Mesothelial cell of epicardium (in vitro differentiated cells): ENCODE data around the gene BDH2. TPM values are rescaled to one million over a fixed set of nuclear protein-coding genes. Genes with fewer than 3 reads are reported as not detected.

Source experiments
- DNase-seq, 2 experiments: peaks; one replicate each; pipeline ENCODE4 v3.0.0; 2021; ENCODE audit warnings: low spot score in 2 of 2; ENCODE audit not compliant: unreplicated experiment in 2 of 2
- H3K27ac Mint-ChIP-seq: 2 replicates; pipeline ENCODE4 v1.8.0; 2021; ENCODE audit warnings: mixed read lengths
- H3K27me3 Mint-ChIP-seq: 2 replicates; pipeline ENCODE4 v1.8.0; 2021; ENCODE audit warnings: low read depth, mixed read lengths
- H3K36me3 Mint-ChIP-seq: 2 replicates; pipeline ENCODE4 v1.8.0; 2021; ENCODE audit warnings: mixed read lengths
- H3K4me1 Mint-ChIP-seq: 2 replicates; pipeline ENCODE4 v1.8.0; 2021; ENCODE audit warnings: mixed read lengths
- H3K4me3 Mint-ChIP-seq: 2 replicates; pipeline ENCODE4 v1.8.0; 2021; ENCODE audit warnings: mild to moderate bottlenecking, moderate library complexity, mixed read lengths
- H3K9me3 Mint-ChIP-seq: 2 replicates; pipeline ENCODE4 v1.8.0; 2021; ENCODE audit warnings: mixed read lengths
- CTCF ChIP-seq: fragments of 200-600 bp; sonication (generic); IDR thresholded peaks from one replicate; pipeline ENCODE4 v1.5.0; 2021; ENCODE audit warnings: antibody characterized with exemption; ENCODE audit not compliant: unreplicated experiment
- total RNA-seq: library from RNA; stranded (reverse); gene quantifications from 3 replicates; pipeline ENCODE4 v1.2.1, GENCODE V29; 2021

Gene BDH2
- total RNA-seq, result 102 to 105 TPM (median 103 TPM) in 3 replicates

DNA sequence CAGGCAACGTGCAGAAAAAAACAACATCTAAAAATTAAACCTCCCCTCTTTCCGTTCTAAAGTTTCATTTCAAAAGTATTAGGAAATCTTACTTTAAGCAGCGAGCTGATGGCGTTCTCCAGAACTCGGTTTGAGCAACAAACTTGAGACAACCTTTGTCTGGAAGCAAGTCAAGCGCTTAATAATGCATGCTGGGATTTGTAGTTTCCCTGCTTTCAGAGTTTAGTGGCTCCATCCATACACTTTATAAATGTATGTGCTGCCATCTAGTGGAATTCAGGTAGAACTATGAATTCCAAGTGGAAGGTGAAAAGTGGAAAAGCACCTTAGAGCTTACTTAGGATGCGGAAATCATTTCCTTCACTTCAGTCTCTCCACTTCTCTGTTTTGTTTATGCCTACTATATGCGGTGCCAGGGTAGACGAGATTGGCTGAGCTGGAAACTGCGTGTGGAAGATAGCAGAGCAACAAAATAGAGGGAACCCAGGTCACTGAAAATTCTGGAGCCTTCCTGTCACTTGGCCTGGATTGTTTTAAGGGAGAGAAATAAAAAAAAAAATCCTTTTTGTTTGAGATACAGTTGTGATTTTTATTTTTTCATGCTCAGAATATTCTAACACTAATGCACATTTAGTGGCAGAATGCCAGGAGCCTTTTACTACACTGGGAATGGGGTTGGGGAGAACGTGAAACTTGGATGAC lies at the start of gene BDH2:
BDH2 (minus strand) TSS at position 144 of the 702 bp plus-strand sequence. CDS start 3,580 bp downstream, outside the sequence.
- Mint-ChIP-seq H3K9me3 (no peaks in the 10 kb centered on the region), H3K4me1 (peaks cover 29% of the 10 kb centered on the region), H3K27me3 (no peaks in the 10 kb centered on the region), H3K4me3 (peak within 1 kb of the TSS; percentile 83), H3K27ac (peak within 1 kb of the TSS; percentile 90), H3K36me3 (peaks cover 4% of the 10 kb centered on the region)
- DNase-seq, result no peak
- TF ChIP-seq CTCF, result peak; percentile 91

DNA sequence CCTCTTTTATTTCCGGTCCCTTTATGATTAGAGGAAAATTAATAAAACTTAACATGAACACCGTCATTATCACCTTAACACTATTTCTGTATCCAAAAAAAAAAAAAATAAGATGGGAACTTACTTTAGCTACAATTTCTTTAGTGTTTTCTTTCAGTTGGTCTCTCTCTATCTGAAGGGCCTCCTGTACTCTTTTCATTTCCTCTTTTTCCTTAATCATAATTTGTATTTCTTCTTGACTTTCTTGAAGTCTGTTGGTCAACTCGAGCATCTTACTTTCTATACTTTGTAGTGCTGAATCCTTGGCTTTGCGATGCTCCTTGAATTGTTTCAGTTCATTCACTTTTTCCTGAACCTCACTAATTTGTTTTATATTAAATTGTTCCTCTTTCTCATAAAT lies 45.3 kb upstream of the BDH2 start:
- no peak for DNase-seq
- Mint-ChIP-seq H3K27me3 (no peaks in the 10 kb centered on the region), H3K9me3 (no peaks in the 10 kb centered on the region), H3K4me1 (no peaks in the 10 kb centered on the region), H3K27ac (no peak overlapping the region), H3K36me3 (peaks cover 47% of the 10 kb centered on the region), H3K4me3 (no peak overlapping the region)
- TF ChIP-seq CTCF, result no peak

DNA sequence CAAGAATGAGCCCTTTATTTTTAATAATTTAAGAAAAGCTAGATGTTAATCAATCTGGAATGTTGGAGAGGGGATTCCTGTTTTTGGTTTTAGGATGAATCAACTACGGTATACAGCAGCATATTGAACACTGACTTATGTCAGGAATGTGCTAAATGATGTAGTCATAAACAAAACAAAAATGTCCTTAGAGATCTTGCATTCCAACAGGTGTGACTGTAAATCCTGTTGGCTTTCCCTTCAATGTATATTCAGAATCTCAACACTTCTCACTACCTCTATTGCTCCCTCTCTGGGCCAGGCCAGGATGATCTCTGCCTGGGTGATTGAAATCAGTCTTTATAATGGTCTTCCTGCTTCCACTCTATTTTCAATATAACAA lies 37.8 kb upstream of the BDH2 start:
- Mint-ChIP-seq H3K4me3 (no peak overlapping the region), H3K27ac (no peak overlapping the region), H3K27me3 (no peaks in the 10 kb centered on the region), H3K4me1 (no peaks in the 10 kb centered on the region), H3K36me3 (peaks cover 15% of the 10 kb centered on the region), H3K9me3 (no peaks in the 10 kb centered on the region)
- no peak for DNase-seq
- TF ChIP-seq CTCF, result no peak

DNA sequence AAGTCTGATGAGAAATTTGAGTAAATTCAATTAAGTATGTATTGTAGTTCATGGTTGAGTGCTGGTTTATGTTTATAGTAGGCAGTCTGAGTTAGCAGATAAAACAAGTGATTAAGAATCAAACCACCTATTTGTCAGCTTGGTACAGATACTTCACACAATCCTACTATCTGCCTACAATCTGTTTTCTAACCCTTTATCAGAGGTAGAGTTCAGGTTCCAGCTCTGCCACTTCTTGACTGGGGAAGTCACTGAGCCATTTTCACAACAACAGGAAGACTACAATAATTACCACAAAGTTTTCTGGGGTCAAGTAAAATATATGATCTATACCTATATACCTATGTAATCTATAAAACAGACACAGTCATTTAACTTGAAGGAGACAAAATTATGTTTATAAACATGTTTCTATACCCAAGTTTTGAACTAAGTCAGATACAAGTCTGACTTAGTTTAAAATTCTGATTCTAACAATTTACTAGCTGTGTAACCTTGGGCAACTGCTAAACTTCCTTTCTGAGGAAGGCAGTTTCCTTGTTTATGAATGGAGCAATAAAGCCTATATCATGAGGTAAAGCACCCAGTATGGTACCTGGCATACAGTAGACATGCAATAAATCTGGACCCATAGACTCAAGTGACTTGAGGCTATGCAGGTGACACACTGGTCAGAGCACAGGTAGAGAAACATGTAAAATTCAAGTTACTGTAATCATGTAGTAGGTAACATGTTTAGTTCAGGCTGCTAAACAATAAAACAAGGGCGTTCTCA lies 37.2 kb upstream of the BDH2 start:
- no peaks in the 10 kb centered on the region for H3K9me3 Mint-ChIP-seq
- no peaks in the 10 kb centered on the region for H3K4me1 Mint-ChIP-seq
- no peak for TF ChIP-seq CTCF
- no peak overlapping the region for H3K4me3 Mint-ChIP-seq
- H3K27ac Mint-ChIP-seq, result no peak overlapping the region
- H3K36me3 Mint-ChIP-seq, result peaks cover 19% of the 10 kb centered on the region
- no peak for DNase-seq
- H3K27me3 Mint-ChIP-seq, result no peaks in the 10 kb centered on the region

- TF ChIP-seq CTCF, result no peak
- Mint-ChIP-seq H3K36me3 (peaks cover 56% of the 10 kb centered on the region), H3K27me3 (no peaks in the 10 kb centered on the region)
These were observed 29.5 kb upstream of the BDH2 start for GRCh38 chr4:103129174-103129573.

More at GRCh38 chr4:103129174-103129573, 29.5 kb upstream of the BDH2 start:
- Mint-ChIP-seq H3K9me3 (peaks cover 37% of the 10 kb centered on the region), H3K4me3 (no peak overlapping the region), H3K27ac (no peak overlapping the region), H3K4me1 (no peaks in the 10 kb centered on the region)
- no peak for DNase-seq
